Kidney (tissue), 14 donors: Measurements from ENCODE around the gene PPP2R2C. TPM values are rescaled to one million over a fixed set of nuclear protein-coding genes. Genes with fewer than 3 reads are reported as not detected.
A peak's percentile ranks its signal among the peaks of the same experiment; 100 is the strongest.

Source experiments
- DNase-seq, 5 donors: peaks; one replicate each; pipeline ENCODE4 v3.0.0-alpha.2; 2013 to 2020
- FAIRE-seq: peaks from 2 replicates; lab custom pipeline; 2012; peaks lifted over from hg19 to GRCh38; lab: Jason Lieb, UNC
- H3K27ac ChIP-seq, 2 donors: one replicate each; pipeline ENCODE4 v1.7.0; 2013; ENCODE audit warnings: low read depth in 2 of 2, low read length in 2 of 2, inconsistent platforms in 1 of 2
- H3K27me3 ChIP-seq: one replicate; pipeline ENCODE4 v1.7.1; 2013; ENCODE audit warnings: low read length, inconsistent platforms; ENCODE audit not compliant: control insufficient read depth, insufficient read depth
- H3K36me3 ChIP-seq, 3 donors: one replicate each; pipeline versions ENCODE4 v1.7.0 to v1.7.1; 2013; ENCODE audit warnings: low read length in 3 of 3, control low read depth in 1 of 3, inconsistent platforms in 1 of 3; ENCODE audit not compliant: insufficient read depth in 3 of 3, control insufficient read depth in 2 of 3
- H3K4me1 ChIP-seq, 3 donors: one replicate each; pipeline versions ENCODE4 v1.7.0 to v1.7.1; 2013; ENCODE audit warnings: low read length in 3 of 3, inconsistent platforms in 1 of 3, low read depth in 1 of 3; ENCODE audit not compliant: control insufficient read depth in 2 of 3, insufficient read depth in 2 of 3
- H3K4me3 ChIP-seq, 3 donors: one replicate each; pipeline versions ENCODE4 v1.7.0 to v1.8.1; 2013; ENCODE audit warnings: low read length in 3 of 3, control low read depth in 1 of 3, inconsistent platforms in 1 of 3
- H3K9ac ChIP-seq, 3 donors: one replicate each; pipeline versions ENCODE4 v1.7.0 to v1.7.1; 2013; ENCODE audit warnings: low read length in 3 of 3, control low read depth in 1 of 3, inconsistent platforms in 1 of 3
- H3K9me3 ChIP-seq, 3 donors: one replicate each; pipeline versions ENCODE4 v1.7.0 to v1.7.1; 2013; ENCODE audit warnings: low read length in 3 of 3, control low read depth in 1 of 3, inconsistent platforms in 1 of 3; ENCODE audit not compliant: control insufficient read depth in 2 of 3, insufficient read depth in 1 of 3
- CTCF ChIP-seq: IDR thresholded peaks from 3 replicates; pipeline ENCODE4 v1.5.1; 2012; ENCODE audit warnings: mild to moderate bottlenecking, moderate library complexity, borderline replicate concordance; ENCODE audit not compliant: insufficient read depth; ENCODE audit errors: extremely low read depth
- intact Hi-C: fragments of 100-400 bp; cut with DNase I; formaldehyde crosslinking; loops from one replicate; pipeline ENCODE4 v1.11.1; 2022
- polyA plus RNA-seq: library from polyadenylated mRNA; stranded (reverse); fragments of 350-450 nt; fragmentation: Illumina TruSeq; extraction: RNeasy Lipid Tissue Mini Kit (QIAGEN cat#74804); gene quantifications from one replicate; pipeline ENCODE4 v1.2.3, GENCODE V29; 2014; ENCODE audit warnings: low read depth, low replicate concordance; ENCODE audit not compliant: insufficient read depth
- total RNA-seq: library from RNA; stranded (reverse); fragmentation: NEBNext Ultra II Directional; extraction: Animal tissue kit (Norgen Biotek cat#: 25700); gene quantifications from one replicate; pipeline ENCODE4 v1.2.1, GENCODE V29; 2021
- donor health status: control.
- donor health status: control.
- donor health status: control.
- donor health status: control.
- donor health status: control.
- donor health status: DM: yes; HTN: yes; CAD: no.
- donor health status: Normal renal cell carcinoma (clear cell type).

Gene PPP2R2C
- total and polyA plus RNA-seq, 2 donors from 2014 or later, result 0.39 to 0.82 TPM

- DNase-seq (peak in 1 of 5 donors; percentile 41), FAIRE-seq (no peak)
- Histone ChIP-seq H3K9ac (no peak overlapping the region), H3K4me3 (no peak overlapping the region), H3K27me3 (no peaks in the 10 kb centered on the region), H3K27ac (no peak overlapping the region), H3K36me3 (no peaks in the 10 kb centered on the region), H3K4me1 (no peaks in the 10 kb centered on the region), H3K9me3 (no peaks in the 10 kb centered on the region)
- TF ChIP-seq CTCF, result no peak
- intact Hi-C loops, result no loop called here
Measured at GRCh38 chr4:6337331-6337935, 135.0 kb downstream of the PPP2R2C start.

GRCh38 chr4:6336166-6336565 lies 136.2 kb downstream of the PPP2R2C start:
- H3K36me3 ChIP-seq, result no peaks in the 10 kb centered on the region
- FAIRE-seq (no peak), DNase-seq (peak in 1 of 5 donors; percentile 53)
- no peak overlapping the region for H3K9ac ChIP-seq
- no peak for TF ChIP-seq CTCF
- intact Hi-C loops, result no loop called here
- no peaks in the 10 kb centered on the region for H3K9me3 ChIP-seq
- H3K4me3 ChIP-seq, result no peak overlapping the region
- no peaks in the 10 kb centered on the region for H3K4me1 ChIP-seq
- H3K27ac ChIP-seq, result no peak overlapping the region
- H3K27me3 ChIP-seq, result no peaks in the 10 kb centered on the region

GRCh38 chr4:6335040-6335590 lies 137.3 kb downstream of the PPP2R2C start:
- intact Hi-C loops, result no loop called here

More at GRCh38 chr4:6335040-6335590, 137.3 kb downstream of the PPP2R2C start:
- no peaks in the 10 kb centered on the region for H3K4me1 ChIP-seq
- H3K36me3 ChIP-seq, result no peaks in the 10 kb centered on the region
- H3K4me3 ChIP-seq, result no peak overlapping the region
- no peak for FAIRE-seq
- no peak overlapping the region for H3K9ac ChIP-seq
- no peaks in the 10 kb centered on the region for H3K27me3 ChIP-seq
- no peak overlapping the region for H3K27ac ChIP-seq
- TF ChIP-seq CTCF, result no peak
- peak in 1 of 5 donors; percentile 42 for DNase-seq
- no peaks in the 10 kb centered on the region for H3K9me3 ChIP-seq
